ENCODE data around the gene LCN6. TPM values are rescaled to one million over a fixed set of nuclear protein-coding genes. Genes with fewer than 3 reads are reported as not detected.
"Not testable (repeated sequence)": the region's sequence is repeated elsewhere in the genome, so short reads cannot be mapped to it uniquely, and the experiment has no call there.

Gene LCN6
- total RNA-seq, 1 donor from 2014 or later: not detected

DNA sequence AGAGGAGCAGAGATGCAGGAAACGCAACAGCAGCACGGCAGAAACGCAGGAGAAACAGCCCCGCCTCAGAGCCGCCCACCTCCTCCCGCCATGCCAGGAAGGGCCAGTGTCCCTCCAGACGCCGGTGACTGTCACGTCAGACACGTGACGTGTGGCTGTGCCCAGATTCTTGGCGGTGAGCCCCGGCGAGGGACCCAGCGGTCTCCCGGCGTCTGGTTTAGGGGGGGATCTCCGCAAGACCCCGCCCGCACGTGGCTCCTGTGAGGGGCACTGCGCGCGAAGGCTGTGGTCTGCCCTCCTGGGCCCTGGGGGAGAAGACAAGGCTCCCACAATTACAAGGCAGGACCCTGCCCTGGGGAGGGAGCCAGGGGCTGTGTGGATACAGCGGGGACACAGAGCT is 12.1 kb upstream of the LCN6 start:
- no peak for DNase-seq (ENCODE audit: low read depth in 2 of 2)

GRCh38 chr9:136759436-136760325 is 11.4 kb upstream of the LCN6 start:
- no peak for DNase-seq (ENCODE audit: low read depth in 2 of 2)

DNA sequence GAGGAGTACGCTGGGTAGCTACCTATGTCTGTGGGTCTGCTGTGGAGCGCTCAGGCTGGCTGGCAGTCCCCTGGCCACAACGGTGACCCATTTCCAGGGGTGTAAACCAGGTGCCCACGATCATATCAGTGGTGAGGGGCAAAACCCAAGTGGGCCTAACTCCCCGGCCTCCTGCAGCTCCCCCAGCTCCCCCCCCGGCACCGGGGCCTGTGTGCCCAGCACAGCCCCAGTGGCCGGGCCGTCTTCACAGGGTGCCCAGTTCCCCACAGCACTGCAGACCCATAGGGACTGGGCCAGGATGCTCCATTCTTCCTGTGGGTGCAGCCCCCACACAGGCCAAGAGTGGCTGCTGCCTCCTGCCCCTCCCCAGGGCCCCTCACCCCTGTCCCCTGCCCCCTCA is 10.7 kb upstream of the LCN6 start:
- DNase-seq (ENCODE audit: low read depth in 2 of 2): no peak

DNA sequence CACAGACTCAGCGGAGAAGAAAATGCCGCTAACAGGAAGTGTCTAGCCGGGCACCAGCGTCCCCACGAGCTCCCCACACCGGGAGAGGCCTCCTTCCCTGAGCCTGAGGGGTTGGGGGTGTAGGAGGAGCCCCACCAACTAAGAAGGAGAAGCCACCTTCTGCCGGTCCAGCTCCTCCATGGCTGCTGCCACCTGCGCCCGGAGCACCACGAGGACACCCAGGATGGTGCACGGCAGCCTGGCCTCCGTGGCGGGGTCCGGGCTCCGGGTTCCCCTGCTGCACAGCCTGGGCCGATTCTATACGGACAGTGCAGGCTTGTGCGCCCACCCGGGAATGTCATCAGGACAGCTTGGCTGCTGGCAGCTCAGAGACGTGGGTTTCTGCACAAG is 9.4 kb upstream of the LCN6 start:
- no peak for DNase-seq (ENCODE audit: low read depth in 2 of 2)

DNA sequence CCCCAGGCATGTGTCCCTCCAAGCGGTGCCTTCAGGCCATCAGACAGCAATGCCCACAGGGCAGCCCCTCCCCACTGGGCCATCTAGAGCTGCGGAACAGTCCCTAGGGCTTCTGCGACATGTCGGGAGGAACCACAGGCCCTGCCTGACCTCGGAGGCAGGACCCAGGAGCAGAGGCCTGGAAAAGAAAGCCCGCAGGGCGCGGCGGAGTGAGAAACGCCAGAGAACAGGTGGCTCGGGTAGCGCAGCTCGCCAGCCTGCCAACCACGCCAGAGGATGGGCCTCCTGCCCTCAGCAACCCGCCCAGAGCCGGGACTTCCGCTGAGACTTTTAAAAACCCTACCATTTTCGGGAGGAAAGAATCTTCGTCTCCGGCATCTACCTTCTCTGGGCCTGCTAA is 9.0 kb upstream of the LCN6 start:
- DNase-seq (ENCODE audit: low read depth in 2 of 2): no peak

GRCh38 chr9:136756836-136757235 is 8.5 kb upstream of the LCN6 start:
- DNase-seq (ENCODE audit: low read depth in 2 of 2): no peak

GRCh38 chr9:136756134-136756438 is 7.8 kb upstream of the LCN6 start:
- DNase-seq (ENCODE audit: low read depth in 2 of 2): no peak

GRCh38 chr9:136755302-136756133 is 7.2 kb upstream of the LCN6 start:
- not testable (repeated sequence) for DNase-seq (ENCODE audit: low read depth in 2 of 2)

GRCh38 chr9:136754626-136755301 is 6.4 kb upstream of the LCN6 start:
- DNase-seq (ENCODE audit: low read depth in 2 of 2): no peak

GRCh38 chr9:136754059-136754572 is 5.8 kb upstream of the LCN6 start:
- DNase-seq (ENCODE audit: low read depth in 2 of 2): no peak

GRCh38 chr9:136753371-136754058 is 5.2 kb upstream of the LCN6 start:
- no peak for DNase-seq (ENCODE audit: low read depth in 2 of 2)

DNA sequence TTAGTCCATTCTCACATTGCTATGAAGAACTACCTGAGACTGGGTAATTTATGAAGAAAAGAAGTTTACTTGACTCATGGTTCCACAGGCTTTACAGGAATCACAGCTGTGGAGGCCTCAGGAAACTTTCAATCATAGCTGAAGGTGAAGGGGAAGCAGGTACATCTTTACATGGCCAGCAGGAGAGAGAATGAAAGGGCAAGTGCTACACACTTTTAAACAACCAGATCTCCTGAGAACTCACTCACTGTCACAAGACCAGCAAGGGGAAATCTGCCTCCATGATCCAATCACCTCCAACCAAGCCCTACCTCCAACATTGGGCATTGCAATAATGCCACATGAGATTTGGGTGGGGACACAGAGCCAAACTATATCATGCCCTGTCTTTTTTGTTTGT is 3.5 kb upstream of the LCN6 start:
- DNase-seq (ENCODE audit: low read depth in 2 of 2): no peak

DNA sequence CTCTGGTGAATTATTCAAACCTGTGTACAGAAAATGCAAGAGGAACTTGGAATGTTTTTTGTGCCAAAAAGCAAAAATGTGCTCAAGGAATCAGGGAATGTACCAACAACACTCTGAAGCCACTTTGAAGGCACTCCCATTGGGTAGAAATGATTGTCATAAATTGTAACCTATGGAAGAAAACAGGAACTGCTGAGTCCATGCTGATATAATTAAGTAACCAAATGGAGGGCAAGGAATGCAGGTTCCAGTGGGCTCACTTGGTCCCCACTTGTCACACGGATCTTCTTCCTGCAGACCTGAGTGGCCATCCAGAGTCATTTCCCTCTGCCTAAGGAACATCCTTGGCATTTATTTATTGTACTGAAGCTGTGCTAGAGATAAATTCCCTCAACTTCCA is 2.9 kb upstream of the LCN6 start:
- no peak for DNase-seq (ENCODE audit: low read depth in 2 of 2)

DNA sequence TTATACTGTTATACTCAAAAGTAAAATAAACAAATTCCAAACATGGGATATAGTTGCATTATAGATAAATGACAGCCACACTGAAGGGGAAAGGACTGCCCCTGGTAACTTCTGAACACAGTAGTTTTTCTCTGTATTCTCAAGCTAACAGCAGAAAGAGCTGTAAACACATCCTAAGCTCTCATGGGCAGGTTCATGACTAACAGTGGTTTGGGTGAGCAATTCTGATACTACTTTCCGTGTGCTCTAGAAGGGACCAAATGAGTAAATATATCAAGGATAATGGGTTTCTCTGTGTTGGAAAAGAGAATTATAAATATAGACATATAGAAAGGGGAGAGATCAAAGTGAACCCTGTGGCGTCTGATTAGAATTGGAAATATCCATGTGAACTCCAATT is 2.2 kb upstream of the LCN6 start:
- no peak for DNase-seq (ENCODE audit: low read depth in 2 of 2)

GRCh38 chr9:136748666-136749611 is 614 bp upstream of the LCN6 start:
- DNase-seq (ENCODE audit: low read depth in 2 of 2): no peak

- DNase-seq (ENCODE audit: low read depth in 2 of 2): no peak
Observed at GRCh38 chr9:136747161-136748060, 914 bp downstream of the LCN6 start.

- DNase-seq (ENCODE audit: low read depth in 2 of 2): no peak
Observed at GRCh38 chr9:136746621-136747020, 1.7 kb downstream of the LCN6 start.

DNA sequence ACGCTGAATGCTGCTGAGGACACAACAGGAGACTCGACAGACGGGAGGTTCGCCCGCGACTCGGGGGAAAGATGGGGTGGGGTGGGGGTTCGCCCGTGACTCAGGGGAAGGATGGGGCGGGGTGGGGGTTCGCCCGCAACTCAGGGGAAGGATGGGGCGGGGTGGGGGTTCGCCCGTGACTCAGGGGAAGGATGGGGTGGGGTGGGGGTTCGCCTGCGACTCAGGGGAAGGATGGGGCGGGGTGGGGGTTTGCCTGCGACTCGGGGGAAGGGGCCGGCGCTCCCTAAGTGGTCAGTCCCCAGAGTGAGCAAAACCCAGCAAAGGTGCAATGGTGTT is 2.2 kb downstream of the LCN6 start:
- no peak for DNase-seq (ENCODE audit: low read depth in 2 of 2)

- no peak for DNase-seq (ENCODE audit: low read depth in 2 of 2)
Observed at GRCh38 chr9:136745389-136746154, 2.8 kb downstream of the LCN6 start.

Data from dermis microvascular lymphatic vessel endothelial cell (primary cell).